Neural cell (in vitro differentiated cells): ENCODE data around the gene MCC. TPM values are rescaled to one million over a fixed set of nuclear protein-coding genes. Genes with fewer than 3 reads are reported as not detected.

Experiments used
- H2AFZ ChIP-seq: fragments of 200-600, 300-800 bp; sonication (generic), shearing (Covaris generic); 2 replicates; pipeline ENCODE4 v1.6.0; 2014; ENCODE audit warnings: low read depth, mild to moderate bottlenecking, antibody characterized with exemption, low read length, moderate library complexity
- H3F3A ChIP-seq: fragments of 200-600 bp; shearing (Covaris generic); 2 replicates; pipeline ENCODE4 v1.6.1; 2016; ENCODE audit warnings: mild to moderate bottlenecking, moderate library complexity, mixed read lengths, antibody characterized with exemption, low read length; ENCODE audit not compliant: insufficient read depth, poor library complexity, severe bottlenecking
- H3K27ac ChIP-seq: fragments of 200-600, 300-800 bp; sonication (generic), shearing (Covaris generic); 2 replicates; pipeline ENCODE4 v1.5.1; 2014; ENCODE audit warnings: mild to moderate bottlenecking, low read length, moderate library complexity
- H3K27me3 ChIP-seq: fragments of 300-800, 200-600 bp; sonication (generic), shearing (Covaris generic); 2 replicates; pipeline ENCODE4 v1.6.0; 2014; ENCODE audit warnings: mild to moderate bottlenecking, low read depth, low read length, moderate library complexity; ENCODE audit not compliant: insufficient read depth
- H3K36me3 ChIP-seq: fragments of 300-800, 200-600 bp; sonication (generic), shearing (Covaris generic); 2 replicates; pipeline ENCODE4 v1.5.1; 2014; ENCODE audit warnings: mild to moderate bottlenecking, antibody characterized with exemption, low read length, moderate library complexity; ENCODE audit not compliant: insufficient read depth
- H3K4me2 ChIP-seq: fragments of 300-800, 200-600 bp; sonication (generic), shearing (Covaris generic); 2 replicates; pipeline ENCODE4 v1.6.0; 2014; ENCODE audit warnings: mild to moderate bottlenecking, low read length
- H3K4me3 ChIP-seq: fragments of 300-800, 200-600 bp; sonication (generic), shearing (Covaris generic); 2 replicates; pipeline ENCODE4 v1.5.1; 2014; ENCODE audit warnings: mild to moderate bottlenecking, low read length, moderate library complexity
- H3K79me2 ChIP-seq: fragments of 200-600 bp; shearing (Covaris generic); replicated peaks from 2 replicates; pipeline ENCODE4 v1.6.0; 2014; ENCODE audit warnings: mild to moderate bottlenecking, low read length, moderate library complexity; ENCODE audit not compliant: insufficient read depth
- H3K9ac ChIP-seq: fragments of 300-800, 200-600 bp; sonication (generic), shearing (Covaris generic); 2 replicates; pipeline ENCODE4 v1.6.1; 2016; ENCODE audit warnings: mild to moderate bottlenecking, low read length, mixed read lengths
- H3K9me2 ChIP-seq: fragments of 200-600 bp; shearing (Covaris generic); 2 replicates; pipeline ENCODE4 v1.6.1; 2016; ENCODE audit warnings: mild to moderate bottlenecking, low read length, mixed read lengths; ENCODE audit not compliant: insufficient read depth
- H3K9me3 ChIP-seq: fragments of 200-600, 300-800 bp; sonication (generic), shearing (Covaris generic); 2 replicates; pipeline ENCODE4 v1.6.1; 2016; ENCODE audit warnings: mild to moderate bottlenecking, mixed run types, low read length, moderate library complexity, mixed read lengths
- H4K20me1 ChIP-seq: fragments of 200-600 bp; shearing (Covaris generic); 2 replicates; pipeline ENCODE4 v1.6.1; 2016; ENCODE audit warnings: mild to moderate bottlenecking, mixed run types; ENCODE audit not compliant: insufficient read depth
- CTCF ChIP-seq: fragments of 450-650 bp; IDR thresholded peaks from 2 replicates; pipeline ENCODE4 v1.5.1; 2014; ENCODE audit warnings: antibody characterized with exemption, mild to moderate bottlenecking, moderate library complexity; ENCODE audit not compliant: poor library complexity, severe bottlenecking
- EP300 ChIP-seq: fragments of 450-650 bp; conservative IDR thresholded peaks from 2 replicates; pipeline ENCODE4 v1.6.1; 2014; ENCODE audit warnings: antibody characterized with exemption, mild to moderate bottlenecking, moderate library complexity; ENCODE audit not compliant: poor library complexity, severe bottlenecking
- EZH2 ChIP-seq: fragments of 200-600, 300-800 bp; shearing (Covaris generic), sonication (generic); IDR thresholded peaks from 2 replicates; pipeline ENCODE4 v1.6.1; 2014; ENCODE audit warnings: antibody characterized with exemption, low read length, borderline replicate concordance, mild to moderate bottlenecking; ENCODE audit not compliant: insufficient read depth, poor library complexity, severe bottlenecking
- MXI1 ChIP-seq: fragments of 450-650 bp; conservative IDR thresholded peaks from 2 replicates; pipeline ENCODE4 v1.6.1; 2014; ENCODE audit warnings: antibody characterized with exemption, mild to moderate bottlenecking; ENCODE audit not compliant: poor library complexity, severe bottlenecking
- POLR2AphosphoS5 ChIP-seq: IDR thresholded peaks from 2 replicates; pipeline ENCODE4 v1.6.1; 2012
- RAD21 ChIP-seq: fragments of 450-650 bp; conservative IDR thresholded peaks from 2 replicates; pipeline ENCODE4 v1.6.1; 2014; ENCODE audit warnings: antibody characterized with exemption, mild to moderate bottlenecking, moderate library complexity
- REST ChIP-seq: IDR thresholded peaks from 2 replicates; pipeline ENCODE4 v1.6.1; 2012; ENCODE audit warnings: borderline replicate concordance
- SMC3 ChIP-seq: fragments of 450-650 bp; conservative IDR thresholded peaks from 2 replicates; pipeline ENCODE4 v1.6.1; 2014; ENCODE audit warnings: antibody characterized with exemption, mild to moderate bottlenecking, moderate library complexity; ENCODE audit not compliant: poor library complexity
- TAF1 ChIP-seq: IDR thresholded peaks from 2 replicates; pipeline ENCODE4 v1.6.1; 2012; ENCODE audit warnings: low read depth
- polyA plus RNA-seq: library from polyadenylated mRNA; depleted of rRNA; stranded (reverse); fragments of >200 nt; gene quantifications from 2 replicates; pipeline ENCODE4 v1.2.3, GENCODE V29; 2014

MCC gene
- polyA plus RNA-seq, 1 donor from 2014 or later, result 2.2 TPM

- Histone ChIP-seq H3K4me2 (no peak overlapping the region), H3K79me2 (no peaks in the 10 kb centered on the region), H3F3A (no peaks in the 10 kb centered on the region), H3K9me2 (no peaks in the 10 kb centered on the region), H3K9me3 (no peaks in the 10 kb centered on the region), H2AFZ (no peak overlapping the region), H3K4me3 (no peak overlapping the region), H3K27me3 (no peaks in the 10 kb centered on the region), H4K20me1 (no peaks in the 10 kb centered on the region), H3K9ac (no peak overlapping the region), H3K27ac (no peak overlapping the region), H3K36me3 (no peaks in the 10 kb centered on the region)
- TF ChIP-seq MXI1 (no peak), POLR2AphosphoS5 (no peak), EP300 (no peak), EZH2 (no peak), RAD21 (no peak), TAF1 (no peak), CTCF (no peak), REST (no peak), SMC3 (no peak)
These were observed 163.2 kb downstream of the MCC start for GRCh38 chr5:113325054-113325453.

- Histone ChIP-seq H3K27ac (no peak overlapping the region), H3K4me3 (no peak overlapping the region), H4K20me1 (no peaks in the 10 kb centered on the region), H3K9ac (no peak overlapping the region), H3K9me2 (no peaks in the 10 kb centered on the region), H3K27me3 (no peaks in the 10 kb centered on the region), H3F3A (no peaks in the 10 kb centered on the region), H3K79me2 (no peaks in the 10 kb centered on the region), H3K36me3 (no peaks in the 10 kb centered on the region), H3K4me2 (no peak overlapping the region), H2AFZ (no peak overlapping the region), H3K9me3 (no peaks in the 10 kb centered on the region)
- TF ChIP-seq EP300 (no peak), REST (no peak), MXI1 (no peak), CTCF (no peak), POLR2AphosphoS5 (no peak), TAF1 (no peak)
These were observed 167.0 kb downstream of the MCC start for GRCh38 chr5:113321276-113321675.
